GM23338 (cell line): ENCODE data around the gene BCL2L2.

ENCODE experiments used
- CREB1 ChIP-seq: fragments of 250-450 bp; sonication (Bioruptor Pico); IDR thresholded peaks from 2 replicates; pipeline ENCODE4 v1.5.0; 2020; ENCODE audit warnings: low read depth, mild to moderate bottlenecking, moderate library complexity
- CTCF ChIP-seq, 2 experiments: fragments of 200-600 bp in 1 of 2; sonication (generic) in 1 of 2; conservative IDR thresholded peaks; 2 replicates each; pipeline versions ENCODE4 v1.5.1 to v1.6.1; 2016 to 2017; ENCODE audit warnings: antibody characterized with exemption in 2 of 2, low read depth in 2 of 2, mild to moderate bottlenecking in 2 of 2, moderate library complexity in 1 of 2
- ETS1 ChIP-seq: IDR thresholded peaks from 2 replicates; pipeline ENCODE4 v1.6.1; 2016; ENCODE audit warnings: antibody characterized with exemption
- EZH2 ChIP-seq: fragments of 200-600 bp; sonication (generic); IDR thresholded peaks from one replicate; pipeline ENCODE4 v1.8.0; 2017; ENCODE audit warnings: antibody characterized with exemption, mild to moderate bottlenecking, low read depth; ENCODE audit not compliant: unreplicated experiment
- EZH2phosphoT487 ChIP-seq: fragments of 200-600 bp; sonication (generic); IDR thresholded peaks from one replicate; pipeline ENCODE4 v1.8.1; 2018; ENCODE audit warnings: antibody characterized with exemption; ENCODE audit not compliant: unreplicated experiment
- JUNB ChIP-seq: IDR thresholded peaks from one replicate; pipeline ENCODE4 v1.6.1; 2016; ENCODE audit warnings: antibody characterized with exemption; ENCODE audit not compliant: unreplicated experiment
- NANOG ChIP-seq: IDR thresholded peaks from 2 replicates; pipeline ENCODE4 v1.6.1; 2016; ENCODE audit warnings: antibody characterized with exemption, borderline replicate concordance
- POLR2AphosphoS5 ChIP-seq: IDR thresholded peaks from 2 replicates; pipeline ENCODE4 v1.6.1; 2016; ENCODE audit warnings: antibody characterized with exemption, low read depth
- REST ChIP-seq: IDR thresholded peaks from one replicate; pipeline ENCODE4 v1.6.1; 2018; ENCODE audit warnings: antibody characterized with exemption; ENCODE audit not compliant: unreplicated experiment
- ZNF331 ChIP-seq: fragments of 250-450 bp; sonication (Bioruptor Pico); IDR thresholded peaks from 2 replicates; pipeline ENCODE4 v1.5.0; 2020; ENCODE audit warnings: low read depth, mild to moderate bottlenecking, moderate library complexity

- no peak for TF ChIP-seq CTCF (conservative IDR thresholded peaks at IDR 0.05; ENCODE audit: low read depth in 2 of 2)
- TF ChIP-seq REST: no peak
- TF ChIP-seq EZH2: no peak
- no peak for TF ChIP-seq EZH2phosphoT487
- no peak for TF ChIP-seq ZNF331 (CRISPR knock-in tag)
- TF ChIP-seq CREB1: no peak
- TF ChIP-seq POLR2AphosphoS5: no peak
- TF ChIP-seq NANOG: no peak
- no peak for TF ChIP-seq JUNB
- TF ChIP-seq ETS1: no peak
Measured at GRCh38 chr14:23335623-23336022, 29.0 kb downstream of the BCL2L2 start.
